Stimulated activated CD4-positive, alpha-beta T cell treated with anti-CD3 and anti-CD28 coated beads, TNF-alpha, amount 100 ng/mL, for 48 hours (primary cell): Measurements from ENCODE around the gene SPATA2L.

Experiments used
- DNase-seq, 3 donors: peaks; one replicate each; pipeline ENCODE4 v3.0.0-alpha.2; 2020; ENCODE audit warnings: low read depth in 3 of 3

The SPATA2L gene

GRCh38 chr16:89701425-89702406, at the start of gene SPATA2L:
Gene SPATA2L, minus strand, starts transcription at chr16:89701705. Its CDS starts 473 bp downstream, at chr16:89701232.
- DNase-seq = peak; percentile 94 to 97 (median 95)

GRCh38 chr16:89749637-89750036, 48.1 kb upstream of the SPATA2L start:
- no peak for DNase-seq

DNA sequence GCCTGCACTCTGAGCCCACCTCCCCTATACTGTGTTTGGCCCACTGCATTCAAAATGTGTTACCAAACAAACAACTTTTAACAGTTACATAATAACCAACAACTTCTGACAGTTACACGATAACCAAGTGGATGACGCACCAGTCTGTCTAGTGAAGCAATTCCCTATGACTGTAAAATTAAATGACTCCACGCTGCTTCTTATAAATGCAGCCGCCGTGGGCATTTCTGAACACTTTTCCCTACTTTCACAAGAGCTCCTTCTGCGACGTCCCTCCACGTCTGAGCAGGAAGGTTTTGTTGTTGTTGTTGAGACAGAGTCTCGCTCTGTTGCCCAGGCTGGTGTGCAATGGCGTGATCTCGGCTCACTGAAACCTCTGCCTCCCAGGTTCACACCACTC, 47.4 kb upstream of the SPATA2L start:
- DNase-seq = no peak

DNA sequence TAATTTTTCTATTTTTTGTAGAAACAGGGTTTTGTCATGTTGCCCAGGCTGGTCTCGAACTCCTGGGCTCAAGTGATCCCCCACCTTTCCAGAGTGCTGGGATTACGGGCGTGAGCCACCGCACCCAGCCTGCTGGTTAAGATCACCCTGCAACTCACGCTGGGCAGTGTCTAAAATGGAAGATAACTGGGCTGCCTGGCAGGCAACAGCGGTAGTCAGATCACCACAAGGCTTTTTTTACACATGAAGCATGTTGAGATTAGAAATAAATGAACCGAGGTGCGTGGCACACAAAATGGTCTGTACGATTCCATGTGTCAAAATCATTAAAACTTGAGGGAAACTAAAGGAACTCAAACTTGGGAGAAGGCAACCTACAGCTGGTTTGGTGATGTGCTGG, 46.6 kb upstream of the SPATA2L start:
- no peak for DNase-seq

GRCh38 chr16:89746043-89746442, 44.5 kb upstream of the SPATA2L start:
- no peak for DNase-seq

GRCh38 chr16:89744813-89745212, 43.3 kb upstream of the SPATA2L start:
- no peak for DNase-seq

GRCh38 chr16:89742948-89743347, 41.4 kb upstream of the SPATA2L start:
- DNase-seq = no peak

GRCh38 chr16:89741342-89742014, 40.0 kb upstream of the SPATA2L start:
- DNase-seq = no peak

DNA sequence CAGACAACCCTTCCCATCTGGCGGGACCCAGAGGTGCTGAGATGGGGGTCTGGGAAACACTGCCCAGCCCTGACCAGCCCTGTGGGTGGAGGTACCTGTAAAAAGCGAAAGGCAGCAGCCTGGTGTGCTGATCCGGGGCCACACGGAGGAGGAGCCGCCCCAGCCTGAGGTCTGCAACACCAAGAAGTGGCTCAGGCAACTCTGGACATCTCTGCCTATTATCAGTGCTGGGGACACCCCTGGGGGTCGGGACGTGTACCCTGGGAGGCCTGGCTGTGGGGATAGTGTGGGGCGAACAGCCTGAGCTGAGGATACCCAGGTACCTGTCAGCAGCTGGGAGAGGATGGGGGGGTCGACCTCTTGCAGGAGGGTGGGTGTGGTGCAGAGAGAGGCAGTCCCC, 37.9 kb upstream of the SPATA2L start:
- DNase-seq = no peak

- no peak for DNase-seq
Observed at GRCh38 chr16:89738538-89739317, 37.2 kb upstream of the SPATA2L start.

DNA sequence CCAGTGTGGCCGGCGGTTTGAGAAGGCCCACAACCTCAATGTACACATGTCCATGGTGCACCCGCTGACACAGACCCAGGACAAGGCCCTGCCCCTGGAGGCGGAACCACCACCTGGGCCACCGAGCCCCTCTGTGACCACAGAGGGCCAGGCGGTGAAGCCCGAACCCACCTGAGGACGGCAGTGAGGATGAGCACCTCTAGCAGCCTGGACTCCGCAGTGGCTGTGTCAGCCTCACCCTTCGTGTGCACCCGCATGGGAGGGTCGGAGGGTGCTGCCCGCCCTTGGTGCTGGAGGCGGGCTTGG, 36.5 kb upstream of the SPATA2L start:
- DNase-seq = no peak

- DNase-seq = no peak
Observed at GRCh38 chr16:89737341-89738071, 36.0 kb upstream of the SPATA2L start.

DNA sequence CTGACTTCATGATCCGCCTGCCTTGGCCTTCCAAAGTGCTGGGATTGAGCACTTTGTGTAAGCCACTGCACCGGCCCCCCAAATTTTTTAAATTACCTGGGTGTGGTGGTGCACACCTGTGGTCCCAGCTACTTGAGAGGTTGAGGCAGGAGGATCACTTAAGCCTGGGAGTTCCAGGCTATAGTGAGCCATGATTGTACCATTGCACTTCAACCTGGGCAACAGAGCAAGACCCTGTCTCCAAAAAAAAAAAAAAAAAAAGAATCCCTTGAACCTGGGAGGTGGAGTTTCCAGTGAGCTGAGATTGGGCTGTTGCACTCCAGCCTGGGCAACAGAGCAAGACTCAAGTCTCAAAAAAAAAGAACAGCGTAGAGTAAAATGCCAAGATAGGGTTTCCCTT, 35.0 kb upstream of the SPATA2L start:
- no peak for DNase-seq

DNA sequence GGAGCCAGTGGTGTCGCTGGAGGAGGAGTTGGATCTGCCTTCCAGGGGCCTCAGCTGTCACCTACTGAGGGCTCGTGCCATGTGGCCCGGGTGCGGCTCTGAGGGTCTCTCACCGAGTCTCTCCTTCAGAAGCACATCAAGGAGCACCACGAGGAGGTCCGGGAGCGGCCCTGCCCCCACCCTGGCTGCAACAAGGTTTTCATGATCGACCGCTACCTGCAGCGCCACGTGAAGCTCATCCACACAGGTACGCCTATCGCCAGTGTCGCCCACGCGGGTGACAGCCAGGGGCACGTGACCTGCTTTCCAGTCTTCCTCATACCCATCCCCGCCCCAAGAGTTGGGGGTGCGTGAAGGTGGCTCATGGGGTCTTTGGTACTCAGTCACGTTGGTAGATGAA, 32.3 kb upstream of the SPATA2L start:
- no peak for DNase-seq

- no peak for DNase-seq
Observed at GRCh38 chr16:89733322-89733721, 31.8 kb upstream of the SPATA2L start.

DNA sequence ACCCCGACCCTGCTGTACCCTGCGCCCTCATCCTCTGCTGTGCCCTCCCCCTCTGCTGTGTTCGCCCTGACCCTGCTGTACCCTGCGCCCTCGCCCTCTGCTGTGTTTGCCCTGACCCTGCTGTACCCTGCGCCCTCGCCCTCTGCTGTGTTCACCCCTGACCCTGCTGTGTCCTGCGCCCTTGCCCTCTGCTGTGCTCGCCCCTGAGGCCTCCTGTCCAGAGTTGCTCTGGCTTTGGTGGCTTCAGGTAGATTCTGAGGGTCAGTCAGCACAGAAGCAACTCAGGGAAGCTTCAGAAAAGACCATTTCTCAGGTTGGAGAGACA, 31.4 kb upstream of the SPATA2L start:
- DNase-seq = no peak

DNA sequence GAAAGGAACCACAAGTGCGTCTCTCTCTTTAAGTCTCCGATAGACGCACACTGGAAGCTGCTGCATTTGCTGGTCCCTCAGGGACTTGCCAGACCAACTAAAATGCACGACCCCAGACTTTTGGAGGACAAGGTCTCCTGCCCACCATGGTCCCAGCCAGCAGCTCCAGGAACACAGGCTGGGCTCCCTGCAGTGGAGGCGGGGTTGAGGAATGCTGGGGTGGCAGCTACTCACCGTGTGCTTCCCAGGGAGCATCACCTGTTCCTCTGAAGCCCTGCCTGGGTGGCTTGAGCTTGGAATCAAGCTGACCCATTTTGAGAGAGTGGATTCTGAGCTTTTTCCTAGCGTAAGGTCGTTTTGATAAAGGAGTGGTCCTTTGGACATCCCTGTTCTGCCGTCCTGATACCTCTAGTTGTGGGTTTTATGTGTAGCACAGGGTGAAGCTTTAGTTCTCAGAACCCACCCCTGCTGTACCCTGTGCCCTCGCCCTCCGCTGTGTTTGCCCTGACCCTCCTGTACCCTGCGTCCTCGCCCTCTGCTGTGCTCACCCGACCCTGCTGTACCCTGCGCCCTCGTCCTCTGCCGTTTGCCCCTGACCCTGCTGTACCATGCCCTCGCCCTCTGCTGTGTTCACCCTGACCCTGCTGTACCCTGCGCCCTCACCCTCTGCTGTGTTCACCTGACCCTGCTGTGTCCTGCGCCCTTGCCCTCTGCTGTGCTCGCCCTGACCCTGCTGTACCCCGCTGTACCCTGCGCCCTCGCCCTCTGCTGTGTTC, 30.8 kb upstream of the SPATA2L start:
- no peak for DNase-seq

DNA sequence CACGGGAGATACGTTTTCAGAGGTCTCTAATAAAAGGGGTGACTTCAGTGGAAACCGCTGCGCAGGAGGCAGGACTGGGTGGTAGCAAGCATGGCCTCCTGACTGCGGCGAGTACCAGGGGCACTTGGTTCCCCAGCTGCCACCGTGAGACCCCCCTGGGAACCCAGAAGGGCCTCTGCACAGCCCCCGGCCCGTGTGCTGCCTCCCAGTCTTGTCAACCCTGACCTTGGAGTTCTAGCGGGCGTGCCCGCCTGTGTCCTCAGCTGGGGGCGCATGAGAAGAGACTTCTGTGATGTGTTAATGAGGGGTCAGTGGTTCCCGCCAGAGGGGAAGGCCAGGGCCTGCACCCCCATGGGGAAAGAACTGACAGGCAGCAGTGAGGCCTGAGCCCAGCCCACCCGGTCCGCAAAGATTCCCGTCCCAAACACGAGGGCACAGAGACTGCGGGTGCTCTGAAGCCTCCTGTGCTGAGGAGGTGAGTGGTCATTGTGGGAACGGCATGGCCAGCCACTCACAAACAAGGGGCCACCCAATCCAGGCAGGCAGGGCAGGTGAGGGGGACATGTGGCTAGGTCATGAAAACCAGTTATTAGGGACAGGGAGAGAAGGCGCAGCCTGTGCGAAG, 29.2 kb upstream of the SPATA2L start:
- no peak for DNase-seq

DNA sequence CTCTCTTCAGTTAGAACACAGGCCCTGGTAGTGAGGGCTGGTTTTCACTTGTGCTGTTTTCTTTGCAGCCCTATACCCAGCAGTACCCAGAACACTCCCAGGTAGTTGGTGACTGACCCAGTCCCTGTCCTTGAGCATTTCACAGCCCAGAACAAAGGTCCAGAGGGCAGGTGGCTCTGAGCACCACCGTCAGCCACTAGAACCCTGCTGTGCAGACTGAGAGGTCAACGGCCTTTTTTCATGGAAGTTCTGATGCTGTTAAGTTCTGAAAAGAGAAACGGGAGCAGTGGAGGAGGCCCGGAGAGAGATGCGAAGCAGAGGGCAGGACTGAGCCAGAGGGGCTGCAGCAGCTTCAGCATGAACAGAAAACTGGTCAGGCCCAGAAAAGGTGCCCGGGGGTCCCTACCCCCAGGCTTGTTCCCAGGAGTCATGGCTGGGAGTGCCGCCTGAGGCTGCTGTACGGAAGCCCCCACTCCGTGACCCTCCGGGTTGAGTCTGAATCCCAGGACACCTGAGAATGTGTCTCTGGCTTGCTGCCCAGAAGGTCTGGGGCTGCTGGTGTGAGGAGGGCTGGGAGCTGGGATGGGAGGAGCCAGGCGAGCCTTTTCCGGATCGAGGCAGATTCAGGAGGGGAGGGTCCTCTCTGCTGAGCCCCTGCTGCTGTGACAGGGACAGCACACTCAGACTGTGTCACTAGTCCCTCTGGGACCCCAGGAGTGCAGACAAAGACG, 28.5 kb upstream of the SPATA2L start:
- no peak for DNase-seq

GRCh38 chr16:89729293-89729692, 27.8 kb upstream of the SPATA2L start:
- DNase-seq = no peak
